ENCODE data around the gene UCK1. TPM values are rescaled to one million over a fixed set of nuclear protein-coding genes. Genes with fewer than 3 reads are reported as not detected.

Gene UCK1
- total and polyA plus RNA-seq, 2 experiments from 2014 or later: 22.6 to 31.3 TPM

DNA sequence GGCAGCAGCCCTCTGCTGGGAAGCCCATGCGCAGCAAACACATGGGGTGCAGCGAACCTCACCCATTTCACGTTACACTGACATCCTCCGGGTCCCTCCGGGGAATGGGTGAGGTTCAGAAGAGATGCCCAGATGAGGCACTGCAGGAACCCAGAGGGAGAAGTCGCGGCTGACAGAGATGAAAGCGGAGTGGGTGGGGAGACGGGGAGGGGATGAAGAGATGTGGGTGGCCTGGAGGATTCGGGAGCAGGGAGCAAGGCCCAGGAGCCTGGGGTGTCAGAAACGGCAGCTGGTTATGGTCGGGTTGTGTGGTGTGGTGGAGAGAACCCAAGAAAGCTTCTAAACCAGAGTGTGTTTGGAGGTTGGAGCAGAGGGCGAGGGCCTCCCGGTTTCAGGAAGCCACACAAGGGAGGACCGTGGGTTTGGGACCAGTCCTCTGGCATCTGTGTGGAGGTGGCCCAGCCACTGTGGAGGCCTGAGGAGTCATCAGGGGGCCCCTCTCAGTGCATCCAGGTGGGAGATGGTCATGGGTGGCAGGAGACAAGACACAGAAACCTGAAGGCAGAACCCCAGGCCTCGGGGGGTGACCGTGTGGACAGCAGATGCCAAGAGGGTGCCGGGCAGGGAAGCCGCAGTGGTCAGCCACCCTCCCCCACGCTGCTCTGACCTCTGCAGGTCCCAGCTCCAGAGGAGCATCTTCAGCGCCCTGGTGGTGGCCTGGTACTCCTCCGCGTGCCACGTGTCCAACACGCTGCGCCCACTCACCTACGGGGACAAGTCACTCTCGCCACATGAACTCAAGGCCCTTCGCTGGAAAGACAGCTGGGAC lies 8.6 kb downstream of the UCK1 start:
- H4K20me1 ChIP-seq (ENCODE audit: insufficient read depth): no peaks in the 10 kb centered on the region
- 86 to 88% methylated on average over 28 to 29 of the region's 29 CpGs for WGBS, 2 experiments (ENCODE audit: low coverage in 1 of 2, low lambda C conversion rate in 2 of 2, missing lambda C conversion rate in 2 of 2)
- H3K79me2 ChIP-seq (ENCODE audit: insufficient read depth): no peaks in the 10 kb centered on the region
- no peaks in the 10 kb centered on the region for H3K9me3 ChIP-seq (ENCODE audit: low read depth)
- no peaks in the 10 kb centered on the region; the same call in 1 of the 2 replicates for H3F3A ChIP-seq (ENCODE audit: insufficient read depth)
- TF ChIP-seq EZH2phosphoT487 (IDR thresholded peaks at IDR 0.05; ENCODE audit: insufficient read depth, low read depth): no peak
- TF ChIP-seq EZH2 (IDR thresholded peaks at IDR 0.05; ENCODE audit: insufficient read depth, poor library complexity, severe bottlenecking): no peak
- H3K9me2 ChIP-seq (ENCODE audit: insufficient read depth): no peaks in the 10 kb centered on the region
- no peak for DNase-seq
- H3K4me1 ChIP-seq (ENCODE audit: insufficient read depth): no peaks in the 10 kb centered on the region
- H3K4me2 ChIP-seq (ENCODE audit: unreplicated experiment): no peak overlapping the region
- no peak overlapping the region for H2AFZ ChIP-seq
- no peak overlapping the region for H3K27ac ChIP-seq
- no peak overlapping the region for H3K9ac ChIP-seq
- no peak overlapping the region for H3K4me3 ChIP-seq
- H3K36me3 ChIP-seq (ENCODE audit: low read depth): peaks cover 6% of the 10 kb centered on the region
- in situ Hi-C loops (cut with MboI): no loop called here
- no peaks in the 10 kb centered on the region for H3K27me3 ChIP-seq (replicated peaks; ENCODE audit: insufficient read depth)

DNA sequence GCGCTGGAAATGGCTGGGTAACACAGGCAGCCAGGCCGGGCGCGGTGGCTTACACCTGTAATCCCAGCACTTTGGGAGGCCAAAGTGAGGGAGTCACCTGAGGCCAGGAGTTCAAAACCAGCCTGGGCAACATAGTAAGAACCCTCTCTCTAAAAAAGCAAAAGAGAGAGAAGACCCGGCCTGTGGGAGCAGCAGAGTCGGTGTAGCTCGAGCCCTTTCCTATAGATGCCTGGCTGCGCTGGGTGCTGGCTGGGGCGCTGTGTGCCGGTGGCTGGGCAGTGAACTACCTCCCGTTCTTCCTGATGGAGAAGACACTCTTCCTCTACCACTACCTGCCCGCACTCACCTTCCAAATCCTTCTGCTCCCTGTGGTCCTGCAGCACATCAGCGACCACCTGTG lies 9.2 kb downstream of the UCK1 start:
- Histone ChIP-seq H3K4me2 (ENCODE audit: unreplicated experiment) (no peak overlapping the region), H3K79me2 (ENCODE audit: insufficient read depth) (no peaks in the 10 kb centered on the region), H3F3A (ENCODE audit: insufficient read depth) (no peaks in the 10 kb centered on the region; the same call in 1 of the 2 replicates), H2AFZ (no peak overlapping the region), H3K9ac (no peak overlapping the region), H3K9me3 (ENCODE audit: low read depth) (no peaks in the 10 kb centered on the region), H3K27ac (no peak overlapping the region), H3K4me1 (ENCODE audit: insufficient read depth) (no peaks in the 10 kb centered on the region), H4K20me1 (ENCODE audit: insufficient read depth) (no peaks in the 10 kb centered on the region), H3K36me3 (ENCODE audit: low read depth) (peaks cover 6% of the 10 kb centered on the region), H3K9me2 (ENCODE audit: insufficient read depth) (no peaks in the 10 kb centered on the region), H3K4me3 (no peak overlapping the region), H3K27me3 (replicated peaks; ENCODE audit: insufficient read depth) (no peaks in the 10 kb centered on the region)
- 88 to 91% methylated on average over 13 of the region's 13 CpGs for WGBS, 2 experiments (ENCODE audit: low coverage in 1 of 2, low lambda C conversion rate in 2 of 2, missing lambda C conversion rate in 2 of 2)
- TF ChIP-seq EZH2 (IDR thresholded peaks at IDR 0.05; ENCODE audit: insufficient read depth, poor library complexity, severe bottlenecking) (no peak), EZH2phosphoT487 (IDR thresholded peaks at IDR 0.05; ENCODE audit: insufficient read depth, low read depth) (no peak)
- no peak for DNase-seq
- in situ Hi-C loops (cut with MboI): no loop called here

DNA sequence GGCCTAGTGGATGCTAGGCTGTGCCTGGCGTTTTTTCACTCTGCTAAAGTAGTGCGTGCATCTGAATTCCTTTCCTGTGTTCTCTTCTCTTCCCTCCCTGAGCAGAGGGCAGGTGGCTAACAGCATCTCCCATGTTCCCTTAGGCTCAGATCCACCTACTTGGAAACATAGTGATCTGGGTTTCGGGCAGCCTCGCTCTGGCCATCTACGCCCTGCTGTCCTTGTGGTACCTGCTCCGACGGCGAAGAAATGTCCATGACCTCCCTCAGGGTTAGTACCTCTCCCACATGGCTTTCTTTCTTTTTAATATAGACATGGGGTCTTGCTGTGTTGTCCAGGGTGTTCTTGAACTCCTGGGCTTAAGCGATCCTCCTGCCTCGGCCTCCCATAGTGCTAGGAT lies 9.9 kb downstream of the UCK1 start:
- no peak for DNase-seq
- no peaks in the 10 kb centered on the region; the same call in 1 of the 2 replicates for H3F3A ChIP-seq (ENCODE audit: insufficient read depth)
- H3K4me3 ChIP-seq: no peak overlapping the region
- no peak for TF ChIP-seq EZH2 (IDR thresholded peaks at IDR 0.05; ENCODE audit: insufficient read depth, poor library complexity, severe bottlenecking)
- no peak for TF ChIP-seq EZH2phosphoT487 (IDR thresholded peaks at IDR 0.05; ENCODE audit: insufficient read depth, low read depth)
- H3K9ac ChIP-seq: no peak overlapping the region
- H3K27me3 ChIP-seq (replicated peaks; ENCODE audit: insufficient read depth): no peaks in the 10 kb centered on the region
- H2AFZ ChIP-seq: no peak overlapping the region
- H3K4me1 ChIP-seq (ENCODE audit: insufficient read depth): no peaks in the 10 kb centered on the region
- H3K9me2 ChIP-seq (ENCODE audit: insufficient read depth): no peaks in the 10 kb centered on the region
- H3K4me2 ChIP-seq (ENCODE audit: unreplicated experiment): no peak overlapping the region
- H4K20me1 ChIP-seq (ENCODE audit: insufficient read depth): no peaks in the 10 kb centered on the region
- 96 to 97% methylated on average over 10 of the region's 10 CpGs for WGBS, 2 experiments (ENCODE audit: low coverage in 1 of 2, low lambda C conversion rate in 2 of 2, missing lambda C conversion rate in 2 of 2)
- H3K79me2 ChIP-seq (ENCODE audit: insufficient read depth): no peaks in the 10 kb centered on the region
- no peak overlapping the region for H3K27ac ChIP-seq
- no peaks in the 10 kb centered on the region for H3K9me3 ChIP-seq (ENCODE audit: low read depth)
- peaks cover 6% of the 10 kb centered on the region for H3K36me3 ChIP-seq (ENCODE audit: low read depth)
- in situ Hi-C loops (cut with MboI): no loop called here

DNA sequence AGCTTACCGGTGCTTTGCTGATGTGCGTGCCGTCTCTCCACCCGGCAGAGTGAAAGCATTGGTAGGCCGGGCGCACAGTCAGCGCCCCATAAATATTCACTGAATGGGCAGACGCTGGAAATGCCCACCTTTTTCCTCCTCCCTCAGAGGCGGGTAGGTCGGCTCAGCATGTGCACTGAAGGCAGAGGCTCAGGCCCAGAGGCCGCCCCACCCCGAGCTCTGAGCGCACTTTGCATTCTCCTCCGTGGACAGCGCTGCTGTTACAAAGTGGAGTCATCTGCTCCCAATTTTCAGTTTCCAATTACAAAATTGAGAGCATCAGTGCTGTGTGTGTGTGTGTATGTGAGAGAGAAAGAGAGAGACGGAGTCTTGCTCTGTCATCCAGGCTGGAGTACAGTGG lies 10.6 kb downstream of the UCK1 start:
- Histone ChIP-seq H3K4me1 (ENCODE audit: insufficient read depth) (no peaks in the 10 kb centered on the region), H4K20me1 (ENCODE audit: insufficient read depth) (no peaks in the 10 kb centered on the region), H3K4me2 (ENCODE audit: unreplicated experiment) (no peak overlapping the region), H3K9me2 (ENCODE audit: insufficient read depth) (no peaks in the 10 kb centered on the region), H2AFZ (no peak overlapping the region), H3F3A (ENCODE audit: insufficient read depth) (no peaks in the 10 kb centered on the region; the same call in 1 of the 2 replicates), H3K9ac (no peak overlapping the region), H3K4me3 (no peak overlapping the region), H3K36me3 (ENCODE audit: low read depth) (peaks cover 6% of the 10 kb centered on the region), H3K27me3 (replicated peaks; ENCODE audit: insufficient read depth) (no peaks in the 10 kb centered on the region), H3K27ac (no peak overlapping the region), H3K79me2 (ENCODE audit: insufficient read depth) (no peaks in the 10 kb centered on the region), H3K9me3 (ENCODE audit: low read depth) (no peaks in the 10 kb centered on the region)
- WGBS, 2 experiments (ENCODE audit: low coverage in 1 of 2, low lambda C conversion rate in 2 of 2, missing lambda C conversion rate in 2 of 2): 68 to 69% methylated on average over 16 of the region's 16 CpGs
- TF ChIP-seq EZH2 (IDR thresholded peaks at IDR 0.05; ENCODE audit: insufficient read depth, poor library complexity, severe bottlenecking) (no peak), EZH2phosphoT487 (IDR thresholded peaks at IDR 0.05; ENCODE audit: insufficient read depth, low read depth) (no peak)
- in situ Hi-C loops (cut with MboI): no loop called here
- DNase-seq: no peak
